Measurements from ENCODE around the gene ITGB2. TPM values are rescaled to one million over a fixed set of nuclear protein-coding genes. Genes with fewer than 3 reads are reported as not detected.

The ITGB2 gene
- total RNA-seq, 1 donor from 2014 or later, result 19.8 TPM

GRCh38 chr21:44890961-44891541 is 29.6 kb downstream of the ITGB2 start:
- Histone ChIP-seq H3K27me3 (ENCODE audit: control insufficient read depth in 3 of 3, insufficient read depth in 3 of 3, low read length in 3 of 3) (peaks cover 20 to 37% (median 28%) of the 10 kb centered on the region in 3 donors), H3K36me3 (ENCODE audit: control insufficient read depth in 3 of 3, insufficient read depth in 3 of 3, low read length in 3 of 3) (no peaks in the 10 kb centered on the region), H3K9ac (ENCODE audit: low read depth in 1 of 3, low read length in 3 of 3) (no peak overlapping the region), H3K9me3 (ENCODE audit: control insufficient read depth in 3 of 3, low read length in 3 of 3) (no peaks in the 10 kb centered on the region), H3K4me1 (ENCODE audit: control insufficient read depth in 3 of 3, insufficient read depth in 3 of 3, low read length in 3 of 3) (no peaks in the 10 kb centered on the region), H3K4me3 (ENCODE audit: low read length in 3 of 3) (no peak overlapping the region), H3K27ac (ENCODE audit: low read depth, low read length) (no peak overlapping the region)

- no peaks in the 10 kb centered on the region for H3K36me3 ChIP-seq (ENCODE audit: control insufficient read depth in 3 of 3, insufficient read depth in 3 of 3, low read length in 3 of 3)
- H3K9ac ChIP-seq (ENCODE audit: low read depth in 1 of 3, low read length in 3 of 3), result no peak overlapping the region
- H3K4me3 ChIP-seq (ENCODE audit: low read length in 3 of 3), result no peak overlapping the region
- no peak overlapping the region for H3K27ac ChIP-seq (ENCODE audit: low read depth, low read length)
- H3K4me1 ChIP-seq (ENCODE audit: control insufficient read depth in 3 of 3, insufficient read depth in 3 of 3, low read length in 3 of 3), result no peaks in the 10 kb centered on the region
- no peaks in the 10 kb centered on the region for H3K9me3 ChIP-seq (ENCODE audit: control insufficient read depth in 3 of 3, low read length in 3 of 3)
- H3K27me3 ChIP-seq (ENCODE audit: control insufficient read depth in 3 of 3, insufficient read depth in 3 of 3, low read length in 3 of 3), result peaks cover 20 to 40% (median 27%) of the 10 kb centered on the region in 3 donors
Measured at GRCh38 chr21:44890338-44890931, 30.3 kb downstream of the ITGB2 start.

- Histone ChIP-seq H3K27ac (ENCODE audit: low read depth, low read length) (no peak overlapping the region), H3K4me1 (ENCODE audit: control insufficient read depth in 3 of 3, insufficient read depth in 3 of 3, low read length in 3 of 3) (no peaks in the 10 kb centered on the region), H3K4me3 (ENCODE audit: low read length in 3 of 3) (no peak overlapping the region), H3K27me3 (ENCODE audit: control insufficient read depth in 3 of 3, insufficient read depth in 3 of 3, low read length in 3 of 3) (peaks cover 20 to 41% (median 27%) of the 10 kb centered on the region in 3 donors), H3K9ac (ENCODE audit: low read depth in 1 of 3, low read length in 3 of 3) (no peak overlapping the region), H3K36me3 (ENCODE audit: control insufficient read depth in 3 of 3, insufficient read depth in 3 of 3, low read length in 3 of 3) (no peaks in the 10 kb centered on the region), H3K9me3 (ENCODE audit: control insufficient read depth in 3 of 3, low read length in 3 of 3) (no peaks in the 10 kb centered on the region)
Measured at GRCh38 chr21:44889625-44890337, 30.9 kb downstream of the ITGB2 start.

- Histone ChIP-seq H3K27ac (ENCODE audit: low read depth, low read length) (no peak overlapping the region), H3K36me3 (ENCODE audit: control insufficient read depth in 3 of 3, insufficient read depth in 3 of 3, low read length in 3 of 3) (no peaks in the 10 kb centered on the region), H3K9ac (ENCODE audit: low read depth in 1 of 3, low read length in 3 of 3) (no peak overlapping the region), H3K27me3 (ENCODE audit: control insufficient read depth in 3 of 3, insufficient read depth in 3 of 3, low read length in 3 of 3) (peaks cover 23 to 36% (median 26%) of the 10 kb centered on the region in 3 donors), H3K4me3 (ENCODE audit: low read length in 3 of 3) (no peak overlapping the region), H3K4me1 (ENCODE audit: control insufficient read depth in 3 of 3, insufficient read depth in 3 of 3, low read length in 3 of 3) (no peaks in the 10 kb centered on the region), H3K9me3 (ENCODE audit: control insufficient read depth in 3 of 3, low read length in 3 of 3) (no peaks in the 10 kb centered on the region)
Measured at GRCh38 chr21:44888581-44889550, 31.8 kb downstream of the ITGB2 start.

GRCh38 chr21:44887807-44888580 is 32.7 kb downstream of the ITGB2 start:
- Histone ChIP-seq H3K27ac (ENCODE audit: low read depth, low read length) (no peak overlapping the region), H3K27me3 (ENCODE audit: control insufficient read depth in 3 of 3, insufficient read depth in 3 of 3, low read length in 3 of 3) (peaks cover 22 to 33% (median 23%) of the 10 kb centered on the region in 3 donors), H3K9me3 (ENCODE audit: control insufficient read depth in 3 of 3, low read length in 3 of 3) (no peaks in the 10 kb centered on the region), H3K4me3 (ENCODE audit: low read length in 3 of 3) (no peak overlapping the region), H3K36me3 (ENCODE audit: control insufficient read depth in 3 of 3, insufficient read depth in 3 of 3, low read length in 3 of 3) (no peaks in the 10 kb centered on the region), H3K4me1 (ENCODE audit: control insufficient read depth in 3 of 3, insufficient read depth in 3 of 3, low read length in 3 of 3) (no peaks in the 10 kb centered on the region), H3K9ac (ENCODE audit: low read depth in 1 of 3, low read length in 3 of 3) (no peak overlapping the region)

- H3K27me3 ChIP-seq (ENCODE audit: control insufficient read depth in 3 of 3, insufficient read depth in 3 of 3, low read length in 3 of 3), result peaks cover 22 to 31% (median 23%) of the 10 kb centered on the region in 3 donors
- H3K4me1 ChIP-seq (ENCODE audit: control insufficient read depth in 3 of 3, insufficient read depth in 3 of 3, low read length in 3 of 3), result peaks cover 0 to 5% (median 0%) of the 10 kb centered on the region in 3 donors
- H3K27ac ChIP-seq (ENCODE audit: low read depth, low read length), result no peak overlapping the region
Measured at GRCh38 chr21:44887126-44887806, 33.4 kb downstream of the ITGB2 start.

GRCh38 chr21:44886113-44887075 is 34.3 kb downstream of the ITGB2 start:
- no peaks in the 10 kb centered on the region for H3K9me3 ChIP-seq (ENCODE audit: control insufficient read depth in 3 of 3, low read length in 3 of 3)
- H3K4me1 ChIP-seq (ENCODE audit: control insufficient read depth in 3 of 3, insufficient read depth in 3 of 3, low read length in 3 of 3), result peaks cover 0 to 14% (median 2%) of the 10 kb centered on the region in 3 donors
- H3K9ac ChIP-seq (ENCODE audit: low read depth in 1 of 3, low read length in 3 of 3), result no peak overlapping the region
- H3K27ac ChIP-seq (ENCODE audit: low read depth, low read length), result no peak overlapping the region
- peaks cover 15 to 30% (median 18%) of the 10 kb centered on the region in 3 donors for H3K27me3 ChIP-seq (ENCODE audit: control insufficient read depth in 3 of 3, insufficient read depth in 3 of 3, low read length in 3 of 3)
- H3K4me3 ChIP-seq (ENCODE audit: low read length in 3 of 3), result no peak overlapping the region
- no peaks in the 10 kb centered on the region for H3K36me3 ChIP-seq (ENCODE audit: control insufficient read depth in 3 of 3, insufficient read depth in 3 of 3, low read length in 3 of 3)

More at GRCh38 chr21:44887126-44887806, 33.4 kb downstream of the ITGB2 start:
- Histone ChIP-seq H3K9me3 (ENCODE audit: control insufficient read depth in 3 of 3, low read length in 3 of 3) (no peaks in the 10 kb centered on the region), H3K9ac (ENCODE audit: low read depth in 1 of 3, low read length in 3 of 3) (no peak overlapping the region), H3K4me3 (ENCODE audit: low read length in 3 of 3) (no peak overlapping the region), H3K36me3 (ENCODE audit: control insufficient read depth in 3 of 3, insufficient read depth in 3 of 3, low read length in 3 of 3) (no peaks in the 10 kb centered on the region)

GRCh38 chr21:44885615-44886014 is 35.1 kb downstream of the ITGB2 start:
- Histone ChIP-seq H3K9ac (ENCODE audit: low read depth in 1 of 3, low read length in 3 of 3) (no peak overlapping the region), H3K27ac (ENCODE audit: low read depth, low read length) (no peak overlapping the region), H3K9me3 (ENCODE audit: control insufficient read depth in 3 of 3, low read length in 3 of 3) (no peaks in the 10 kb centered on the region), H3K36me3 (ENCODE audit: control insufficient read depth in 3 of 3, insufficient read depth in 3 of 3, low read length in 3 of 3) (no peaks in the 10 kb centered on the region), H3K4me1 (ENCODE audit: control insufficient read depth in 3 of 3, insufficient read depth in 3 of 3, low read length in 3 of 3) (peaks cover 0 to 15% (median 5%) of the 10 kb centered on the region in 3 donors), H3K4me3 (ENCODE audit: low read length in 3 of 3) (no peak overlapping the region), H3K27me3 (ENCODE audit: control insufficient read depth in 3 of 3, insufficient read depth in 3 of 3, low read length in 3 of 3) (peaks cover 9 to 22% (median 11%) of the 10 kb centered on the region in 3 donors)

Data from skeletal muscle tissue (tissue), 4 donors.